Esophagus (tissue), 2 donors: ENCODE results near the gene ZZZ3. TPM values are rescaled to one million over a fixed set of nuclear protein-coding genes. Genes with fewer than 3 reads are reported as not detected.
A peak's percentile ranks its signal among the peaks of the same experiment; 100 is the strongest.
"Not testable (repeated sequence)": the region's sequence is repeated elsewhere in the genome, so short reads cannot be mapped to it uniquely, and the experiment has no call there.

Experiments
- H3K27ac ChIP-seq, 2 donors: one replicate each; pipeline ENCODE4 v1.5.1; 2013; ENCODE audit warnings: low read depth in 2 of 2, mild to moderate bottlenecking in 2 of 2, inconsistent platforms in 1 of 2, low read length in 1 of 2, moderate library complexity in 1 of 2
- H3K27me3 ChIP-seq, 2 donors: one replicate each; pipeline ENCODE4 v1.6.1; 2013; ENCODE audit warnings: low read length in 2 of 2, control low read depth in 1 of 2, mild to moderate bottlenecking in 1 of 2; ENCODE audit not compliant: insufficient read depth in 2 of 2, control insufficient read depth in 1 of 2
- H3K36me3 ChIP-seq, 2 donors: one replicate each; pipeline ENCODE4 v1.6.1; 2013; ENCODE audit warnings: low read length in 1 of 2; ENCODE audit not compliant: control insufficient read depth in 2 of 2, insufficient read depth in 2 of 2
- H3K4me1 ChIP-seq, 2 donors: one replicate each; pipeline ENCODE4 v1.6.1; 2013; ENCODE audit warnings: low read length in 1 of 2; ENCODE audit not compliant: control insufficient read depth in 2 of 2, insufficient read depth in 2 of 2
- H3K4me3 ChIP-seq, 2 donors: one replicate each; pipeline ENCODE4 v1.5.1; 2013; ENCODE audit warnings: low read length in 2 of 2, mild to moderate bottlenecking in 2 of 2, low read depth in 1 of 2, moderate library complexity in 1 of 2
- H3K9me3 ChIP-seq, 2 donors: one replicate each; pipeline ENCODE4 v1.6.1; 2013; ENCODE audit warnings: mild to moderate bottlenecking in 2 of 2, low read depth in 1 of 2, low read length in 1 of 2, moderate library complexity in 1 of 2; ENCODE audit not compliant: control insufficient read depth in 2 of 2, insufficient read depth in 1 of 2
- WGBS, 2 donors: extraction: QIAGEN DNeasy Blood & Tissue Kit; methylation state at CpG; one replicate each; pipeline ENCODE4 v1.1.7; 2013; 5-methylcytosine and 5-hydroxymethylcytosine counted together
- polyA plus RNA-seq, 2 donors: library from polyadenylated mRNA; stranded (reverse); fragments of 200-250 nt; gene quantifications; one replicate each; pipeline ENCODE4 v1.2.3, GENCODE V29; 2013
- donor health status: healthy with polysubstance abuse.
- donor health status: Bipolar disorder and iron deficiency.

ZZZ3 gene
- polyA plus RNA-seq, 2 donors = 7.2 to 7.8 TPM

DNA sequence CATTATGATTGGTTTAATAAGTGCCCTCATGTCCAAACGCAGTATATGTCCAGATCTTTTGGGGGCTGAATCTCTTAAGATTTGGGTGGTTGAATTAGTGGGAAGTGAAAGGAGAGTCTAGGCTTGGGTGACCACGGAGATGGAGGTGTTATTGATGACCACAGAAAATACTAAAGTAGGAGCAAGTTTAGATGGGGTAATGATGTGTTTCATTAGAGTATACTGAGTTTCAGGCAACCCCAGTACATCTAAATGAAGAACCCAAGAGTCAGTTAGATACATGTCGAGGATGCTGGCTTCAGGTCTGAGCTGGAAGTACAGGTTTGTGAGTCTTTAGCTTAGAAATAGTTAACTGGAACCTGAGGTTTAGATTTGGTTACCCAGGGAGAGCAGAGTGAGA lies 6.5 kb upstream of the ZZZ3 start:
- no peaks in the 10 kb centered on the region for H3K36me3 ChIP-seq
- H3K4me3 ChIP-seq = no peak overlapping the region
- H3K27me3 ChIP-seq = no peaks in the 10 kb centered on the region
- H3K9me3 ChIP-seq = no peaks in the 10 kb centered on the region
- H3K27ac ChIP-seq = no peak overlapping the region
- 89 to 92% methylated on average over 3 of the region's 3 CpGs for WGBS, 2 donors
- no peaks in the 10 kb centered on the region for H3K4me1 ChIP-seq

DNA sequence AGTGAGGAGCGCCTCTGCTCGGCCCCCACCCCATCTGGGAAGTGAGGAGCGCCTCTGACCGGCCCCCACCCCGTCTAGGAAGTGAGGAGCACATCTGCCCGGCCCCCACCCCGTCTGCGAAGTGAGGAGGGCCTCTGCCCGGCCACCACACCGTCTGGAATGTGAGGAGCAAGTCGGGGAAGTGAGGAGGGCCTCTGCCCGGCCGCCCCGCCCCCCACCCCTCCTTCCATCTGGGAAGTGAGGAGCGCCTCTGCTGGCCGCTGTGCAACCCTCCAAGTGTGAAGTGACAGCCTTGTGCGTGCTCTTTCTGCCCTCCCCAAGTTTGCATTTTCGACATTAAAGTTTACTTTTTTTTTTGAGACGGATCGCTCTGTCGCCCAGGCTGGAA lies 5.1 kb upstream of the ZZZ3 start:
- Histone ChIP-seq H3K27ac (no peak overlapping the region), H3K36me3 (no peaks in the 10 kb centered on the region), H3K9me3 (no peaks in the 10 kb centered on the region), H3K27me3 (no peaks in the 10 kb centered on the region), H3K4me1 (no peaks in the 10 kb centered on the region), H3K4me3 (no peak overlapping the region)
- WGBS, 2 donors = 42 to 50% methylated on average over 20 to 21 of the region's 21 CpGs

DNA sequence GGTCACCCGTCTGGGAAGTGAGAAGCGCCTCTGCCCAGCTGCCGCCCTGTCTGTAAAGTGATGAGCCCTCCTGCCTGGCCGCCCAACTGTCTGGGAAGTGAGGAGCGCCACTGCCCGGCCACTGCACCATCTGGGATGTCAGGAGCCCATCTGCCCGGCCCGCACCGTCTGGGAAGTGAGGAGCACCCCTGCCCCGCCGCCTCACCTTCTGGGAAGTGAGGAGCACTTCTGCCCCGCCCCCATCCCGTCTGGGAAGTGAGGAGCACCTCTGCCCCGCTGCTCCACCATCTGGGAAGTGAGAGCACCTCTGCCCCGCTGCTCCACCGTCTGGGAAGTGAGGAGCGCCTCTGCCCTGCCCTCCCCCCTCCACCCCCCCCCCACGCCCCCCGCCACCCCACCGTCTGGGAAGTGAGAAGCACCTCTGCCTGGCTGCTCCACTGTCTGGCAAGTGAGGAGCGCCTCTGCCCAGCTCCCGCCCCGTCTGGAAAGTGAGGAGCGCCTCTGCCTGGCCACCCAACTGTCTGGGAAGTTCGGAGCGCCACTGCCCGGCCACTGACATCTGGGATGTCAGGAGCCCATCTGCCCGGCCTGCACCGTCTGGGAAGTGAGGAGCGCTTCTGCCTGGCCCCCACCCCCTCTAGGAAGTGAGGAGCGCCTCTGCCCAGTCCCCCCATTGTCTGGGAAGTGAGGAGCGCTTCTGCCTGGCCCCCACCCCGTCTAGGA lies 4.5 kb upstream of the ZZZ3 start:
- H3K4me1 ChIP-seq = no peaks in the 10 kb centered on the region
- H3K27ac ChIP-seq = no peak overlapping the region
- H3K9me3 ChIP-seq = no peaks in the 10 kb centered on the region
- no peaks in the 10 kb centered on the region for H3K27me3 ChIP-seq
- H3K4me3 ChIP-seq = no peak overlapping the region
- 90 to 94% methylated on average over 27 to 33 of the region's 33 CpGs for WGBS, 2 donors
- no peaks in the 10 kb centered on the region for H3K36me3 ChIP-seq

DNA sequence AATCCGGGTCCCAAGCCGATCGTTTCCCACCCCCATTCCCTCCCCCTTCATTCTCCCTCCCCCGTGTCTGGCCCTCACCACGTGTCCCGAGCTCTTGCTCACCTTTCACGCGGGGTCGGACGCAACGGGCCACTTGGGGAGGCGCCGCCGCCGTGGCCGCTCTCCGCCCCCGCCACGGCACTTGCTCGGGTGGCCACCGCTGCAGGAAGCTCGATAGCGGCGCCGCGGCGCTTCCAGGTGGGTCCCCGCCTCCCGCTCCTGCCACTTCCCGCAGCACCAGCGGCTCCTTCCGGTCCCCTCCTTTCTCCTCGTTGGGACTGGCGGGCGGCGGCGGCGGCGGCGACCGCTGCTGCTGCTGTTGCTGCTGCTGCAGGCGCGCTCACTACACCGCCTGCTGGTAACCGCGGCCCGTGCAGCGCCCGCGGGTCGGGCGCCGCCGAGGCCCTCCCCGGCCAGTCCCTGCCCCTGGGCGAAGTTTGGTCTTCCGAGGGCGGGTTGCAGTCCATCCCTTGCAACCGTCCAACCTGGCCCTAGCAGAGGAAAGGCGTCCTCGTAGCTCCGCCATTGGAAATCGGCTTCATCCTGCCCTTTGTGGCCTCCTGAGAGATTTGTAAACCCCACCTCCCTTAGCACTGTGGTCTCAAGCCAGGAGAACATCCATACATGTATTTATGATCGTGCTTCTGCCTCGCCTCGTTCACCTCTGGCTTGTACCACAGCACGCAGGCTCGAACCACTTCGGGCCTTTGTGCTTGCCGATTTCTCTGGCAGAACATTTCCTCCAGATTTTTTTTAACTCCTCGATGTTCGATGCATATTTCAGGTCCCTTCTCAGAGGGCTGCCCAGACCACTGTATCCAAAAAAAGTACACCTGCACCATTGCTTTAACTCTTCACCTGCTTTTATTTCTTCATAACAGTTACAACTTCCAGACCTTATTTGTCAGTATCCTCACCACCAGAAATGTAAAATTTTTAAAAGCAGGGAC lies 996 bp upstream of the ZZZ3 start:
- no peaks in the 10 kb centered on the region for H3K27me3 ChIP-seq
- H3K27ac ChIP-seq = peak overlapping the region; percentile 92 to 98
- no peaks in the 10 kb centered on the region for H3K36me3 ChIP-seq
- H3K4me3 ChIP-seq = peak overlapping the region; percentile 80 to 96
- no peaks in the 10 kb centered on the region for H3K9me3 ChIP-seq
- no peaks in the 10 kb centered on the region for H3K4me1 ChIP-seq
- WGBS, 2 donors = 0 to 1% methylated on average over 55 to 72 of the region's 72 CpGs

DNA sequence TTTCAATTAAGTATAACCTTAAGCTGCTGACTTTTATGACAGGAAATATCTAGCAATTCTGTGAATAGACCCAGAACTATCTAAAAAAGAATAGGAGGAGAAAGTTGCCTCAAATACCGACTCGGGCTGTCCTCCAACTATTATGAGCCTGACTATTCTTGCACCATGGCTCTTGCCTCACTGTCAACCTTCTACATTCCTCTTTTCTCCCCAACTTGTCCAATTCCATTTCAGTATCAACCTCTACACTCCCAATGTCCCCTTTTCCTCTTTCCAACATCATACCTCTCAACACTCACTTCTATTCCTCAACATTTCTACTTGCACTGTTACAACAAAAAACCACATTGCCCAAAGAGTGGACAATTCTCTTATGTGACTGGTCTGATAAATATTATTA lies 2.3 kb downstream of the ZZZ3 start:
- Histone ChIP-seq H3K36me3 (peaks cover 0 to 2% of the 10 kb centered on the region in 2 donors), H3K27me3 (no peaks in the 10 kb centered on the region), H3K4me1 (peaks cover 0 to 2% of the 10 kb centered on the region in 2 donors), H3K9me3 (no peaks in the 10 kb centered on the region), H3K4me3 (no peak overlapping the region), H3K27ac (no peak overlapping the region)
- 74 to 75% methylated on average over 2 of the region's 2 CpGs for WGBS, 2 donors

DNA sequence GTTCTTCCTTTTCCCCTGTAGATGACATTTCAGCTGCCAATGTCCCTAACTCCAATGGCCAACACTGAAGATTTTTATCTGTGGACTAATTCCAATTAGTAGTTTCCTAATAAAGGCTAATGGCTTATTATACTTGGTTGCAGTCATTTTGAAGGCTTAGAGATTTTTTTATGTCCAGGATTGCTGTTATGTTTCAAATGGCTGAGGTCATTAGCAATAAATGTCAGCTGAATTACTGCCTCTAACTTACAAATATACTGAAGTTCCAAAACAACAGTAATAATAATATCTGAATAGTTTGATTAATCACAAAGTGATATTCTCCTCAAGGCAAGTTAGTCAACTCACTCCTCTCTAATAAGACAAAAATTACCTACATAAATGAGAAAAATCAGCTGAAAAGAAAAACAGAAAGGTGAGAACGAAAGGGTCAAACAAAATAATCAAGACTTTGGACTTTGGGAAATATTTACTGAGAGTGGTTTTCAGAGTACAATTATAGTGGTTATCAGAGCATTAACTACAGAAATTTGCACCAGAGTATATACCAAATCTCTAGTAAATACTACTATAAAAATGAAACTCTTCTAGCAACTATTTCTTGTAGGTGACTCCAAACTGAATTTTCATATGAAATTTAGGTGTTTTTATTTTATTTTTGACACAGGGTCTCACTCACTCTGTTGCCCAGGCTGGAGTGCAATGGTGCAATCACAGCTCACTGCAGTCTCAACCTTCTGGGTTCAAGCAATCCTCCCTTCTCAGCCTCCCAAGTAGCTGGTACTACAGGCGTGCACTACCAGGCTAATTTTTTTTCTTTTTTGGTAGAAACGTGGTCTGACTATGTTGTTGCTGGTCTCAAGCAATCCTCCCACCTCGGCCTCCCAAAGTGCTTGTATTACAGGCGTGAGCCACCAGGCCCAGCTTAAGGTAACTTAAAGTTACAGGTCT lies 3.5 kb downstream of the ZZZ3 start:
- Histone ChIP-seq H3K27me3 (no peaks in the 10 kb centered on the region), H3K4me1 (peaks cover 0 to 2% of the 10 kb centered on the region in 2 donors), H3K27ac (no peak overlapping the region), H3K36me3 (peaks cover 0 to 2% of the 10 kb centered on the region in 2 donors), H3K9me3 (no peaks in the 10 kb centered on the region), H3K4me3 (no peak overlapping the region)
- 85 to 91% methylated on average over 5 of the region's 5 CpGs for WGBS, 2 donors

DNA sequence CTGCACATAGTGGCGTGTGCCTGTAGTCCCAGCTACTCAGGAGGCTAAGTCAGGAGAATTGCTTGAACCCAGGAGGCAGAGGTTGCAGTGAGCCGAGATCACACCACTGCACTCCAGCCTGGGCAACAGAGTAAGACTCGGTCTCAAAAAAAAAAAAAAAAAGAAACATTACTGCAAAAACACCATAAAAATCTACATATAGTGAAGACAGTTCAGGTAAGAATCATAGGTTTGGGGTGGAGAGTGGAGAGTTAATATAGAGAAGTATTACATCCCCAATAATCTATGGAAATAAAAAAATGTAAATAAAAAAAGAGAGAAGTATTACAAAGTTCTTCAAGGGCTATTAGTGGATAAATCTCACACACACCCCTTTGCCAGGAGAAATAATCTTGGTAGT lies 7.7 kb downstream of the ZZZ3 start:
- WGBS, 2 donors = 85 to 89% methylated on average over 3 of the region's 3 CpGs
- not testable (repeated sequence) for H3K27ac ChIP-seq, H3K4me1 ChIP-seq, H3K36me3 ChIP-seq, H3K9me3 ChIP-seq, H3K27me3 ChIP-seq, H3K4me3 ChIP-seq

DNA sequence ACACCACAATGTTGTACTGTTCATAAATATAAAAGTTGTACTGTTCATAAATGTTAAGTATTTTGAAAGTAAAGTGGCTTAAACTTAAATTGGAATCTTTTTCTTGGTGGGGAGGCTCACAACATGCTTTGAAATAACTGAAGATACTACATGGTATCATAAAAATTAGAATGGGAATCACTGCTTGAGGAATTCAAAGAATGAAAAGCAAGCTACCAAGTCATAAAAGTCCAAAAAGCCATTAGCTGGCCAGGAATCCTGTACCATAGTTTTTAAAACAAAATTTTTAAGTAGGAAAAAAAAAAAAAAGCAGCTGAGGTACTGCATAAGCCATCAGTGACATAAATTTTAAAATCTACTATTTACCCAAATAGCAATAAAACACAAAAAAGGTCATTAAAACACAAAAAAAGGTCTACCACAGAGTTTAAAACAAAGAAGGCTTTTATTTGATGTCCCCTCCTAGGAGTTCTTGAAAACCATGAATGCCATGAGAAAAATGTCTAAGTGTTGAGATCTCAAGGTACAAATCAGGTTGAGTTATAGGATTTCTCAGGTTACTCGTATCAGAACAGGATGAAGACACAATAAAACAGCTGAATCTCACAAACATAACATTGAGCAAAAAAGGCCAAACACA lies 8.6 kb downstream of the ZZZ3 start:
- WGBS, 2 donors = 85 to 92% methylated on average over 1 of the region's 1 CpG
- Histone ChIP-seq H3K4me1 (peaks cover 0 to 2% of the 10 kb centered on the region in 2 donors), H3K9me3 (no peaks in the 10 kb centered on the region), H3K27ac (no peak overlapping the region), H3K27me3 (no peaks in the 10 kb centered on the region), H3K36me3 (peaks cover 0 to 2% of the 10 kb centered on the region in 2 donors), H3K4me3 (no peak overlapping the region)

DNA sequence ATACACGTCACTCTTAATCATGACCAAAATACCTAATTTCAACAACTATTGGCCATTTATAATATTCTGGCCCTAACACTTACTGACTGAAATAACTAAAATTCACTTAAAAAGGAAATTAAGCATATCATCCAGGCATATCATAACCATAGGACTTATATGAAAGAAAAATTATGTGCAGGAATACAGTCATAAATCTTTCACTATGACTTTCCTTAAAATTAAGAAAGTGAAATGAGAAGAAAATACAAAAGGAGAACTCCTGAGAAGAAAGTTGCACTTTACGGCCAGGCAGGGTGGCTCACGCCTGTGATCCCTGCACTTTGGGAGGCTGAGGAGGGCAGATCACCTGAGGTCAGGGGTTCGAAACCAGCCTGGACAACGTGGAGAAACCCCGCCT lies 9.4 kb downstream of the ZZZ3 start:
- Histone ChIP-seq H3K36me3 (peaks cover 0 to 2% of the 10 kb centered on the region in 2 donors), H3K4me3 (no peak overlapping the region), H3K9me3 (no peaks in the 10 kb centered on the region), H3K4me1 (peaks cover 0 to 2% of the 10 kb centered on the region in 2 donors), H3K27me3 (no peaks in the 10 kb centered on the region), H3K27ac (no peak overlapping the region)
- WGBS, 2 donors = 90% methylated on average over 6 of the region's 6 CpGs
